Daoy (cell line): ENCODE results near the gene NAA16. TPM values are rescaled to one million over a fixed set of nuclear protein-coding genes. Genes with fewer than 3 reads are reported as not detected.

ENCODE experiments used
- DNase-seq: peaks from one replicate; pipeline ENCODE4 v3.0.0-alpha.2; 2015; ENCODE audit warnings: low read depth
- total RNA-seq: library from RNA; depleted of rRNA; stranded (reverse); fragments of >200 nt; shearing (Covaris generic); gene quantifications from 2 replicates; pipeline ENCODE4 v1.2.3, GENCODE V29; 2014

NAA16 gene
- total RNA-seq, 1 experiment from 2014 or later: 21.3 TPM

GRCh38 chr13:41304551-41304950, 6.5 kb upstream of the NAA16 start:
- DNase-seq: no peak

GRCh38 chr13:41306271-41307145, 4.6 kb upstream of the NAA16 start:
- no peak for DNase-seq

GRCh38 chr13:41307884-41308640, 3.0 kb upstream of the NAA16 start:
- no peak for DNase-seq

- DNase-seq: peak; percentile 31
Observed at GRCh38 chr13:41311406-41312175, 524 bp downstream of the NAA16 start.

DNA sequence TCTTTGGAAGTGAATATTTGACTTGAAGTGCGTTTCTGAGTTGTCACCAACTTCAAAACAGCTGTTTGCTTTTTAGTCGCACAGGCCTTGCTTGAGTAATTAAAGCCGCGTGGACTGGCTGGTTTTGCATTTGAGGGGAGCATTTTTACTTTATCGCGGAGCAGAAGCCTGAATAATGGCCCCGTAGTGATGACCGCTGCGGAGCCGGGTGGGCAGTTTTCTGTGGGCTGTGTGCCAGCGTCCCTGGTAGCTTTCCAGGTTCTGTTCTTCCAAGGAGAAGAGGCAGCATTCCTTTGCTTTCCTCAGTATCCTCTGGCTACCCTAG, 1.1 kb downstream of the NAA16 start:
- DNase-seq: peak; percentile 40

GRCh38 chr13:41313117-41313516, 2.0 kb downstream of the NAA16 start:
- DNase-seq: no peak

- no peak for DNase-seq
Observed at GRCh38 chr13:41313659-41314197, 2.7 kb downstream of the NAA16 start.

GRCh38 chr13:41315443-41316047, 4.5 kb downstream of the NAA16 start:
- DNase-seq: no peak

DNA sequence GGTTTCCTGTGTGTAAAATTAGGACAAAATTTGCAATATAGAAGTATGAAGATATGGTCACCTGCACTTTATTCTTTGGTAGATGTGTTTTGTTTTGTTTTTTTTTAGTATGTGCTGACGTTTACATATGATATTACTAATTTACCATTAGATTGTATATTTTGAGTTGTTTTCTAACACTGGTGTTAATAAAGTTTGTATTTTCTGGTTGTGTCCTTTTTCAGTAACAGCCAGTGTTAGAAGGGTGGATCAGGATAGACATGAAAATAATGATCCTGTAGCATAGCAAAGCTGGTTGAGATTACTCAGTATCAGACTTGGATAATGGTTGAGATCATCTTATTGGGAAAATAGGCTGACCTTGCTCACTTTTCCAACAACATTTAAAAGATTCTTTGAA, 6.2 kb downstream of the NAA16 start:
- no peak for DNase-seq

DNA sequence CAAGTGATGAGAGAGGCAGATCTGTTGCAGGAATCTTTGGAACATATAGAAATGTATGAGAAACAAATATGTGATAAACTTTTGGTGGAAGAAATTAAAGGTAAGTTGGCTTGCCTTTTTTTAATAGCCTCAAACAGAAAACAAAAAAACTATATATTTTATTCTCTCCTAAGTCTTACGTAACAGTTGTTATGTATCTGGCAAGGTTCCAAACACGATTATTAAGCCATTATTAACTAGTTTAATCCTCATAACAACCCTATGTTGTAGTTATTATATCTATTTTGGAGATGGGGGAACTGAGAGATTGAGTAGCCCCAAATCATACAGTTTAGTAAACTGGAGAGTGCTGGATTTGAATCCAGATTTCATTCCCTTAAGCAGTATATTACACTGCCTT, 14.7 kb downstream of the NAA16 start:
- no peak for DNase-seq

DNA sequence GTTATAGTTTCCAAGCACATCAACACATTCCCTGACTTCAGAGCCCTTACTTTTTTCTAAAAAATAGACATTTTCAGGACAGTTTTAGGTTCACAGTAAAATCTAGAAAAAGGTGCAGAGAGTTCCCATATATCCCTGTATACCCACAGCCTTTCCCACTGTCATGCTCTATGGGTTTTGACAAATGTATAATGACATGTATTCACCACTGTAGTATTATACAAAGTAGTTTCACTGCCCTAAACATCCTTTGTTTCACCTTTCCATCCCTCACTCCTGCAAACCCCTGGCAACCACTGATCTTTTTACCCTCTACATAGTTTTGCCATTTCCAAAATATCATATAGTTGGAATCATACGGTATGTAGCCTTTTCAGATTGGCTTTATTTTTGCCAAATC, 15.6 kb downstream of the NAA16 start:
- no peak for DNase-seq

DNA sequence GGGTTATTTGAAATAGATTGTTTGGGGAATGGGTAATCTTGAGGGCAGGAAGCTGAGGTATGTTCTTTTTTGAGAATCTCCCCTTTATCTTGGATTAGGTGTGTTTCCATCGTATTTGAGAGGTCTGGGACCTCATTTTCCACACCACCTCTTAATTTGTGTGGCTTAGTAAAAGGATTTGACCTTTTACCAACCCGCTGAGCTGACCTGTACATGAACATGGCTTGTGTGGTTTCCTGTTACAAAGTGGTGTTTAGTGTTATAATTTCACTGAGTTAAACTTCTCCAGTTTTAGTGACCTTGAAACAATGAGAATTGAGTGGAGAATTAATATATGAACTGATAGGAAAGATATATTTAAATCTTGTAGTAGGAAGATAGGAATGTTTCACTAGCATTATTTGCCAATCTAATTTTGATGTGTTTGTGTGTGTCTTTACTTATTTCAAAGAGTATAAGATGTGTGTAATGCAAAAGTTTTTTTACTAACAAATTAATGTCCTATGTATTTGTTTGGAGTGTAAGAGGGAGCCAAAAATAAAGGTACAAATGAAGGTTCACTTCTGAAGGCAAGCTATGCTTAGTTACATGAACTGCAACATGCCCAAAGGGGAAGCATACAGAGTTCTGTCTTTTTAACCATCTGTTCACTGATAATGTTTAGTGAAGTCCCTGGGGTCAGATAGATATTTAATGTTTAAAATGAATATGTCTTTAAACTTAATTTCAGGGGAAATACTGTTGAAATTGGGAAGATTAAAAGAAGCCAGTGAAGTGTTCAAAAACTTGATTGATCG, 17.1 kb downstream of the NAA16 start:
- DNase-seq: no peak

GRCh38 chr13:41332829-41333228, 21.8 kb downstream of the NAA16 start:
- no peak for DNase-seq

DNA sequence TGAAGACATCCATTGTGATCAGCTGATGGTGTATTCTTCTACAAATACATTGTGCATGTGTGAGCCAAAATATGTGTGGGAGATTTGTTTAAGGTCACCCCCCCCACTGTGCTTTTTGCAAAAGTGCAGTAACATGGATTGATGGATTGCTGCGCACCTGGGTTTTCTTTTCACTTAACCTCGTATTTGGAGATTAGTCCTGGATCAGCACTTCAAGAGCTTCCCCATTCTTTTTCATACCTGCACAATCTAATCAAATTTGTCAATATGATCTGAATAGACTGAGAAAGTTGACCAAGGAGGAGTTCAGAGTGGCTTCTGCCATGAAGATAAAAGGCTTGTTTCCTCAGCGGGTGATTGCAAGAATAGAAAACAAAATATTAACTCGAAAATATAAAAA, 23.7 kb downstream of the NAA16 start:
- DNase-seq: no peak

- DNase-seq: no peak
Observed at GRCh38 chr13:41344358-41344757, 33.3 kb downstream of the NAA16 start.

- DNase-seq: no peak
Observed at GRCh38 chr13:41345165-41345913, 34.3 kb downstream of the NAA16 start.

DNA sequence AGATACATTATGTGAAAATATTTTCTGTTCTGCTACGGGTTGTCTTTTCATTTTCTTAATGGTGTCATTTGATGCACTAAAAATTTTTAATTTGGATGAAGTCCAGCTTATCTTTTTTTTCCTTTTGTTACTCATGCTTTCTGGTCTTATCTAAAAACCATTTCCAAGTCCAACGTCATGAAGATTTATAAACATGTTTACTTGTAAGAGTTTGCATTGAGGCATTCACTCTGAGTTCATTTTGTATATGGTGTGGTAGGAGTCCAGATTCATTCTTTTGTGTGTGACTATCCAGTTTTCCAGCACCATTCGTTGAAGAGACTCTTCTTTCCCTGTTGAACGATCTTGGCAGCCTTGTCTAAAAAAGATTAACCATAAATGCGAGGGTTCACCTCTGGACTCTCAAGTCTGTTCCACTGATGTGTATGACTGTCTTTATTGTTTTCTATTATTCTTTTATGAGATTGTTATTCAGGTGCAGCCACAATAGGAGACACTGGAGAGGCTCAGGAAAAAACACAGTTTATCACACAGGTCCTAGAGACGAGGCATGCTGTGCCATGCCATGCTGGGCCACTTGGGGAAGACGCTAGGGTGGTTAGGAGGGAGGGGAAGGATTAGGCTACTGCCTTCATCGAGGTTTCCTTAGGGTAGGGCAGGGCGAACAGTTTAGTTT, 35.0 kb downstream of the NAA16 start:
- no peak for DNase-seq

DNA sequence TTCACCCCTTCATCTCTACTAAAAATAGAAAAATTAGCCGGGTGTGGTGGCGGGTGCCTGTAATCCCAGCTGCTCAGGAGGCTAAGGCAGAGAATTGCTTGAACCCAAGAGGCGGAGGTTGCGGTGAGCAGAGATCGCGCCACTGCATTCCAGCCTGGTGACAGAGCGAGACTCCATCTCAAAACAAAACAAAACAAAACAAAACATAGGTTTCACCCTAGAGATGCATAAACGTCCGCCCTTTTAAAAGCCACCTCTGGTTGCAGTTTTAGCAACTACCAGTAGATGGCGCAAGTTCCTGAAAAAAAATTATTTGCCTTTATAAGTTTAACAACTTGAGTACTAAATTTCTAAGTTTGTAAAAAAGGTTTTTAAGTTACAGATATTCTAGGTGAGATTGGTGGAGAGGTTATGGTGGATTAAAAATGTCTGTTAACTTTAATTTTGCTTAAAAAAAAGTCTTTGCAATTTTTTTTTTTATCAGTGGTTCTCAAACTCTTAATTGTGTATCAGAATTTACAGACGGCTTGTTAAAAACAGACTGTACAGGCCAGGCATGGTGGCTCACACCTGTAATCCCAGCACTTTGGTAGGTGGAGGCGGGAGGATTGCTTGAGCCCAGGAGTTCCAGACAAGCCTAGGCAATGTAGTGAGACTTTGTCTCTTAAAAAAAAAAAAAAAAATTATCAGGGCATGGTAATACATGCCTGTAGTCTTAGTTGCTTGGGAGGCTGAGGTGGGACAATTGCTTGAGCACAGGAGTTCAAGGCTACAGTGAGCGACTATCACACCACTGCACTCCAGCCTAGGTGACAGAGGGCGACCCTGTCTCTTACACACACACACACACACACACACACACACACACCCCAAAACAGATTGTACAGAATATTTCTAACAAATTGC, 42.1 kb downstream of the NAA16 start:
- DNase-seq: peak; percentile 6

- no peak for DNase-seq
Observed at GRCh38 chr13:41354416-41354815, 43.3 kb downstream of the NAA16 start.
